Measurements from ENCODE around the gene EHF. TPM values are rescaled to one million over a fixed set of nuclear protein-coding genes. Genes with fewer than 3 reads are reported as not detected.

Gene EHF
- total and polyA plus RNA-seq, 2 of the 13 experiments (the other 11 are each of a cell fraction or from before 2014, with no cell fraction given): 0.04 to 0.46 TPM

- TF ChIP-seq NFKB2 (CRISPR knock-in tag; IDR thresholded peaks at IDR 0.05; ENCODE audit: borderline replicate concordance) (no peak; the same call in 1 of the 2 replicates), ZNF335 (CRISPR knock-in tag; IDR thresholded peaks at IDR 0.05) (no peak; the same call in 1 of the 2 replicates), RARA (CRISPR knock-in tag; IDR thresholded peaks at IDR 0.05) (peak; percentile 44; the same call in 1 of the 2 replicates), ETV5 (CRISPR knock-in tag; IDR thresholded peaks at IDR 0.05; ENCODE audit: borderline replicate concordance) (peak; percentile 11; the same call in 1 of the 2 replicates), CSRNP1 (CRISPR knock-in tag; IDR thresholded peaks at IDR 0.05) (peak; percentile 39; the same call in 1 of the 2 replicates), HOMEZ (CRISPR knock-in tag; IDR thresholded peaks at IDR 0.05; ENCODE audit: low read depth) (peak; percentile 36), BCL6 (CRISPR knock-in tag; IDR thresholded peaks at IDR 0.05) (peak; percentile 74), MED13 (CRISPR knock-in tag; IDR thresholded peaks at IDR 0.05) (peak; percentile 77), DNMT3B (CRISPR knock-in tag; conservative IDR thresholded peaks at IDR 0.05) (peak; percentile 82), CTCF (CRISPR knock-in tag; IDR thresholded peaks at IDR 0.05) (0 out of 2 replicates have a peak, but pooled peaks have one; percentile 17), HMGXB3 (CRISPR knock-in tag; IDR thresholded peaks at IDR 0.05; ENCODE audit: borderline replicate concordance) (0 out of 2 replicates have a peak, but pooled peaks have one; percentile 11), BORCS8-MEF2B (CRISPR knock-in tag; IDR thresholded peaks at IDR 0.05) (peak; percentile 74), ZNF687 (CRISPR knock-in tag; IDR thresholded peaks at IDR 0.05) (peak; percentile 91)
These were observed 20.4 kb upstream of the EHF start (continued) for GRCh38 chr11:34600339-34601084.

Measured in HepG2 (cell line).